ENCODE results near the gene SPACA4. TPM values are rescaled to one million over a fixed set of nuclear protein-coding genes. Genes with fewer than 3 reads are reported as not detected.

The SPACA4 gene
- polyA plus RNA-seq, 3 donors: not detected

- no peak for DNase-seq (ENCODE audit: low read depth in 3 of 3, low spot score in 2 of 3)
Measured at GRCh38 chr19:48596679-48597465, 9.7 kb upstream of the SPACA4 start.

- DNase-seq (ENCODE audit: low read depth in 3 of 3, low spot score in 2 of 3): no peak
Measured at GRCh38 chr19:48598996-48599700, 7.4 kb upstream of the SPACA4 start.

- DNase-seq (ENCODE audit: low read depth in 3 of 3, low spot score in 2 of 3): no peak
Measured at GRCh38 chr19:48600679-48601417, 5.7 kb upstream of the SPACA4 start.

- no peak for DNase-seq (ENCODE audit: low read depth in 3 of 3, low spot score in 2 of 3)
Measured at GRCh38 chr19:48603001-48603400, 3.5 kb upstream of the SPACA4 start.

GRCh38 chr19:48603449-48603848 is 3.1 kb upstream of the SPACA4 start:
- DNase-seq (ENCODE audit: low read depth in 3 of 3, low spot score in 2 of 3): no peak

- no peak for DNase-seq (ENCODE audit: low read depth in 3 of 3, low spot score in 2 of 3)
Measured at GRCh38 chr19:48603850-48604249, 2.7 kb upstream of the SPACA4 start.

GRCh38 chr19:48607359-48607755 is 815 bp downstream of the SPACA4 start:
- DNase-seq (ENCODE audit: low read depth in 3 of 3, low spot score in 2 of 3): no peak

GRCh38 chr19:48608798-48609263 is 2.3 kb downstream of the SPACA4 start:
- no peak for DNase-seq (ENCODE audit: low read depth in 3 of 3, low spot score in 2 of 3)

GRCh38 chr19:48609571-48610108 is 3.1 kb downstream of the SPACA4 start:
- no peak for DNase-seq (ENCODE audit: low read depth in 3 of 3, low spot score in 2 of 3)

GRCh38 chr19:48611872-48612271 is 5.3 kb downstream of the SPACA4 start:
- DNase-seq (ENCODE audit: low read depth in 3 of 3, low spot score in 2 of 3): no peak

- DNase-seq (ENCODE audit: low read depth in 3 of 3, low spot score in 2 of 3): no peak
Measured at GRCh38 chr19:48613024-48613851, 6.7 kb downstream of the SPACA4 start.

- DNase-seq (ENCODE audit: low read depth in 3 of 3, low spot score in 2 of 3): no peak
Measured at GRCh38 chr19:48613852-48614435, 7.4 kb downstream of the SPACA4 start.

GRCh38 chr19:48614436-48615230 is 8.1 kb downstream of the SPACA4 start, which contains the start of gene FAM83E:
Gene FAM83E, minus strand, starts transcription at chr19:48615076. Its CDS starts 1,704 bp downstream, at chr19:48613372.
- no peak for DNase-seq (ENCODE audit: low read depth in 3 of 3, low spot score in 2 of 3)

- no peak for DNase-seq (ENCODE audit: low read depth in 3 of 3, low spot score in 2 of 3)
Measured at GRCh38 chr19:48615231-48616040, 8.9 kb downstream of the SPACA4 start.

GRCh38 chr19:48616041-48616436 is 9.5 kb downstream of the SPACA4 start:
- DNase-seq (ENCODE audit: low read depth in 3 of 3, low spot score in 2 of 3): no peak

- DNase-seq (ENCODE audit: low read depth in 3 of 3, low spot score in 2 of 3): no peak
Measured at GRCh38 chr19:48616491-48617056, 10.0 kb downstream of the SPACA4 start.

- no peak for DNase-seq (ENCODE audit: low read depth in 3 of 3, low spot score in 2 of 3)
Measured at GRCh38 chr19:48617146-48617937, 10.8 kb downstream of the SPACA4 start.
